WTC11 (cell line): ENCODE measurements around the gene S1PR5. TPM values are rescaled to one million over a fixed set of nuclear protein-coding genes. Genes with fewer than 3 reads are reported as not detected.

ENCODE experiments used
- microRNA-seq: library from miRNA; unstranded; fragments of <30 nt; microRNA quantifications from one replicate; pipeline ENCODE4 v1.2.0, GENCODE V29; 2022; ENCODE audit warnings: borderline number of aligned reads
- total RNA-seq: library from RNA; stranded (reverse); gene quantifications from 3 replicates; pipeline ENCODE4 v1.2.3, GENCODE V29; 2021

Gene S1PR5
- total RNA-seq, 1 experiment from 2014 or later = 5.4 TPM

Small RNAs within 50 kb of the gene (microRNA-seq; reads per million reads assigned to microRNA genes)
- not detected for gene MIR1238

Other genes starting within 250 kb of the S1PR5 start
- 3.8 to 5.4 TPM (median 4.8 TPM) in 3 replicates for gene ICAM1, start 246.3 kb downstream of the S1PR5 start, total RNA-seq
- gene ICAM4, start 230.5 kb downstream of the S1PR5 start, total RNA-seq = 2.0 to 3.7 TPM (median 3.1 TPM) in 3 replicates
- gene ICAM5, start 227.5 kb downstream of the S1PR5 start, total RNA-seq = 7.3 to 8.1 TPM (median 8.0 TPM) in 3 replicates
- 5.9 to 8.9 TPM (median 7.7 TPM) in 3 replicates for gene ZGLP1, start 207.6 kb downstream of the S1PR5 start, total RNA-seq
- 26.2 to 27.0 TPM (median 26.6 TPM) in 3 replicates for gene FDX2, start 201.4 kb downstream of the S1PR5 start, total RNA-seq
- 85.8 to 87.4 TPM (median 86.9 TPM) in 3 replicates for gene RAVER1, start 183.9 kb downstream of the S1PR5 start, total RNA-seq
- 18.7 to 21.3 TPM (median 21.3 TPM) in 3 replicates for gene ICAM3, start 177.8 kb downstream of the S1PR5 start, total RNA-seq
- gene TYK2, start 136.9 kb downstream of the S1PR5 start, total RNA-seq = 63.8 to 66.4 TPM (median 65.1 TPM) in 3 replicates
- 163 to 204 TPM (median 164 TPM) in 3 replicates for gene CDC37, start 113.9 kb downstream of the S1PR5 start, total RNA-seq
- 5.3 to 5.9 TPM (median 5.8 TPM) in 3 replicates for gene PDE4A, start 96.9 kb downstream of the S1PR5 start, total RNA-seq
- gene KEAP1, start 14.1 kb downstream of the S1PR5 start, total RNA-seq = 65.1 to 74.9 TPM (median 68.7 TPM) in 3 replicates
- gene ATG4D, start 26.5 kb upstream of the S1PR5 start, total RNA-seq = 50.3 to 59.4 TPM (median 53.8 TPM) in 3 replicates
- gene KRI1, start 48.6 kb upstream of the S1PR5 start, total RNA-seq = 43.6 to 50.9 TPM (median 49.3 TPM) in 3 replicates
- 2.1 to 3.3 TPM (median 2.5 TPM) in 3 replicates for gene CDKN2D, start 51.5 kb upstream of the S1PR5 start, total RNA-seq
- 127 to 176 TPM (median 174 TPM) in 3 replicates for gene AP1M2, start 69.9 kb upstream of the S1PR5 start, total RNA-seq
- gene SLC44A2, start 108.1 kb upstream of the S1PR5 start, total RNA-seq = 102 to 111 TPM (median 109 TPM) in 3 replicates
- gene ILF3, start 136.9 kb upstream of the S1PR5 start, total RNA-seq = 626 to 659 TPM (median 656 TPM) in 3 replicates
- gene QTRT1, start 184.0 kb upstream of the S1PR5 start, total RNA-seq = 67.6 to 72.6 TPM (median 69.6 TPM) in 3 replicates
- gene DNM2, start 200.6 kb upstream of the S1PR5 start, total RNA-seq = 120 to 131 TPM (median 123 TPM) in 3 replicates